Subcutaneous adipose tissue (tissue), 4 donors: ENCODE data around the gene UBL7. TPM values are rescaled to one million over a fixed set of nuclear protein-coding genes. Genes with fewer than 3 reads are reported as not detected.

Experiments
- CTCF ChIP-seq: fragments of 450-650 bp; IDR thresholded peaks from one replicate; pipeline ENCODE4 v1.5.1; 2016; ENCODE audit warnings: low read depth, mild to moderate bottlenecking, control low read depth, antibody characterized with exemption, moderate library complexity
- total RNA-seq, 4 donors: library from RNA; depleted of rRNA; stranded (reverse); fragments of >200 nt; gene quantifications; one replicate each; pipeline ENCODE4 v1.1.0, GENCODE V29; 2016

Gene UBL7
- total RNA-seq, 4 donors from 2014 or later: 31.1 to 38.4 (median 38.2) TPM

- no peak for TF ChIP-seq CTCF
Observed at GRCh38 chr15:74500401-74500800, 39.4 kb upstream of the UBL7 start.

GRCh38 chr15:74499366-74499765, 38.4 kb upstream of the UBL7 start:
- TF ChIP-seq CTCF: no peak

- TF ChIP-seq CTCF: no peak
Observed at GRCh38 chr15:74497584-74497983, 36.6 kb upstream of the UBL7 start.

GRCh38 chr15:74496648-74497047, 35.7 kb upstream of the UBL7 start:
- TF ChIP-seq CTCF: no peak

GRCh38 chr15:74490339-74490689, 29.4 kb upstream of the UBL7 start:
- no peak for TF ChIP-seq CTCF

- no peak for TF ChIP-seq CTCF
Observed at GRCh38 chr15:74489518-74490338, 28.8 kb upstream of the UBL7 start.

- no peak for TF ChIP-seq CTCF
Observed at GRCh38 chr15:74488776-74489175, 27.8 kb upstream of the UBL7 start.
